ENCODE results near the gene TBX6.

DNA sequence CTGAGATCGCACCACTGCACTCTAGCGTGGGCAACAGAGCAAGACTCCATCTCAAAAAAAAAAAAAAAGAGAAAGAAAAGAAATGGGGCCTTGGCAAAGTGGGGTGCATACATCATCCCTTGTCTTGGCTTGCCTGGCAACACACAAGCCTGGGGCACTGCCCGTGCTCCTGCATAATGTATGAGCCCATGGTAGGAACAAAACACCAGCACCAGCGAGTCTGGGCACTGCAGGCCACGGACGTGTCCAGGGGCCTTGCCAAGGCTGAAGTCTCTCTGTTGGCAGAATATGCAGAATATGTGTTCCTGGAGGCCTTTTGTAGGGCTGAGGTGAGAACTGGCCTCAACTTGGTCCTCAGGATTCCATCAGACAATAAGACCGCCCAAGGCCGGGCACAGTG is 41.9 kb downstream of the TBX6 start:
- TF ChIP-seq, protein P1, sequence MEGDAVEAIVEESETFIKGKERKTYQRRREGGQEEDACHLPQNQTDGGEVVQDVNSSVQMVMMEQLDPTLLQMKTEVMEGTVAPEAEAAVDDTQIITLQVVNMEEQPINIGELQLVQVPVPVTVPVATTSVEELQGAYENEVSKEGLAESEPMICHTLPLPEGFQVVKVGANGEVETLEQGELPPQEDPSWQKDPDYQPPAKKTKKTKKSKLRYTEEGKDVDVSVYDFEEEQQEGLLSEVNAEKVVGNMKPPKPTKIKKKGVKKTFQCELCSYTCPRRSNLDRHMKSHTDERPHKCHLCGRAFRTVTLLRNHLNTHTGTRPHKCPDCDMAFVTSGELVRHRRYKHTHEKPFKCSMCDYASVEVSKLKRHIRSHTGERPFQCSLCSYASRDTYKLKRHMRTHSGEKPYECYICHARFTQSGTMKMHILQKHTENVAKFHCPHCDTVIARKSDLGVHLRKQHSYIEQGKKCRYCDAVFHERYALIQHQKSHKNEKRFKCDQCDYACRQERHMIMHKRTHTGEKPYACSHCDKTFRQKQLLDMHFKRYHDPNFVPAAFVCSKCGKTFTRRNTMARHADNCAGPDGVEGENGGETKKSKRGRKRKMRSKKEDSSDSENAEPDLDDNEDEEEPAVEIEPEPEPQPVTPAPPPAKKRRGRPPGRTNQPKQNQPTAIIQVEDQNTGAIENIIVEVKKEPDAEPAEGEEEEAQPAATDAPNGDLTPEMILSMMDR (IDR thresholded peaks at IDR 0.05): no peak
- no peak for TF ChIP-seq POLR2A (IDR thresholded peaks at IDR 0.05)

All from heart left ventricle (tissue), 13 donors.